Stimulated activated CD4-positive, alpha-beta T cell treated with anti-CD3 and anti-CD28 coated beads, TNF-alpha, amount 100 ng/mL, for 24 hours (primary cell): ENCODE measurements around the gene ADAMTSL1.

ENCODE experiments used
- DNase-seq, 3 experiments: peaks; one replicate each; pipeline ENCODE4 v3.0.0-alpha.2; 2020; ENCODE audit warnings: low read depth in 3 of 3

The ADAMTSL1 gene

GRCh38 chr9:18555105-18555883 lies 81.3 kb downstream of the ADAMTSL1 start:
- DNase-seq: no peak

- no peak for DNase-seq
These were observed 90.3 kb downstream of the ADAMTSL1 start for GRCh38 chr9:18564018-18564880.

DNA sequence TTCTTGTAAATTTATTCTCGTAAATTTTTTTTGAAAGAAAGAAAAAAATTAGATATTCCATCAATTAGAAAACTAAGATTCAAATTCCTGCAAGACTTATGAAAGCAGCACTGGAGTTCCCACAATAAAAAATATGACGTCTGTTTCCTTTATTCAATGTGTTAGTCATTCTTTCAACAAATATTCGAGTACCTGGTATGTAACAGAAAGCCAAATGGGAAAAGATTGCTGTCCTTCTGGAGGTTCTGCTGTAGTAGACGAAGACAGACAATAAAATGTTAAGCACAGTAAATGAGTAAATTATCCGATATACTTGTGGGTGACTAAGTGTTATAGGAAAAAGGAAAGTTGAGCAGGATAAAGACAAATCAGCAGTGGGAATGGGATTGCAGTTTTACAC lies 92.2 kb downstream of the ADAMTSL1 start:
- no peak for DNase-seq

DNA sequence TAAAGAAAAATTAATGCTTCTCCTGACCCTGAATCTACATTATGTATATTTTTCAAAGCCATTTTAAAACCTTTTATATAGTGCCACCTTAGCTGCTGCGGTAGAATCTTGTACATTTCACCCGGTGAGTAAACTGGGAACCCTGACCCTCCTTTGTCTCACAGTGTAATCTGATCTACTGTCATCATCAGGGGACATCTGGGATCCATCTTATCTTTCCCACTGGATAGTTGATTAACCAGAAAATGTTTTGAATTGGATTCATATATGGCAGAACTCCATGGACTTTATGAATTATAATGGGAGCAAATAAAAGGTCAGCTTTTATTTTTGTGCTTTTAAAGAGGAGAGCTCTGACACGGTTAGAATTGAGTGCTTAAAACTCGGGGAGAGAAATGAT lies 95.0 kb downstream of the ADAMTSL1 start:
- DNase-seq: no peak

DNA sequence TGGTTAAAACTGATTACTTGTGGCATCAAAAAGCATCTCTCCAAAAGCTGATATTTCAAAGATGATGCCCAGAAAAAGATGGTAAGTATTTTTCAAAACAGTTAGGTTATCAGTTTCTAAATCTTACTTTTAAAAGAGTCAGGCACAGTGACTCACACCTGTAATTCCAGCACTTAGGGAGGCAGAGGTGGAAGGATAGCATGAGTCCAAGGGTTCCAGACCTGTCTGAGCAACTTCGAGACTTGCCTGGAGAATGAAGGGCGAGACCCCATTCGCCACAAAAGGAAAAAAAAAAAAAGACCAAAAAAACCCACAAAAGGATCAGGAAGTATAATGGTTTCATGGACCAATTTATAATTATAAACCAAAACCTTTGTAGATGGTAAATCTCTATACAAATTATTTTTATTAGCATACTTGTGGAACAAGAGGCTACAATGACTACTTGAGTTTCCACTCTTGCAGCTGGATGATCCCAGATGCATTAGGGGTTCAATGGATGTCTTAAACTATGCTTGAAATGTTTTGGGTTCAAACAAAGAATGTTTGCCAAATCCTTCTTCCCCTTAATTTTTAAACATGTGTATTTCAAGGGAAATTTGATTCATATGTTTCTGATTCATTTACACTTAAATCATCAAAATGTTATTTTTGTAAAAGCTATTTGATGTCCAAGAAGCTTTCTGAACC lies 96.1 kb downstream of the ADAMTSL1 start:
- DNase-seq: no peak

DNA sequence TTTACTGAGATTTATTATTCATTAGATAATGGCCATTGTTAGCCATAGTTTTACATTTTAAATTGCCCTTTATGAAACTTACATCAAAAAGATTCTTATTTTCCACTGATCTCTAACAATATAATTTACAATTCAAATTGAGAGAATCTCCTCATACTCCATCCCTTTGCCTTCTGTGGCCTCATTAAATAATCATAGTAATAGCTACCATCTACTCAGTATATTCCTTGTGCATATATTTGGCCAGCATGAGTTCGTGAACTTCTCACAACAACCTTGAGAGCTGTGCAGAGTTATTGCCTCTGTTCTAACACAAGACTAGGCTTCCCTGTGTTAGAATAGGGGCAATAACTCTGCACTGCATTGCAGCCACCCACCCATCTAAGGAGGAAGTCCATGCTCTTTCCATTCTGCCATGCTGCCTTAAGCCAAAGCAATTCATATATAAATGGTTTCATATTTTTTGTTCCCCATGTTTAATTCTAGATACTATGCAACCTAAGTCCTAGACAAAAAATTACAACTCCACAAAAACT lies 99.1 kb downstream of the ADAMTSL1 start:
- no peak for DNase-seq

GRCh38 chr9:18575686-18576085 lies 101.7 kb downstream of the ADAMTSL1 start:
- DNase-seq: no peak

DNA sequence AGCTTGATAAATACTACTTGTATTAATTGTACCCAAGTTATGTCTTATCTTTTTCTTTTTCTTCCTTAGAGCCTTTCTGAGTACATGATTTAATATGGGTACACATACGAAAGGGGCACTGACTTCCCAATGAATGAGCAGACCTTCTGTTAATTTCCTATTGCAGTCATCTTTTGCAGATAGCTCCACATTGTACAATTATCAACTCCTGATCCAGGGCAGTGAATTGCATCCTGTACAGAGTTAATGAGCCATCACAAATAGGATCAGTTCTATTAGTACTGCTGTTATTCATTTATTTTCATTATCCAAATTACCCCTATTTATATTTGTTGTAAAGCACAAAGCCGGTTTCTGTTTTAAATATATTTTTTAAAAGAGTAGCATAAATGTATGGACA lies 105.6 kb downstream of the ADAMTSL1 start:
- DNase-seq: no peak

DNA sequence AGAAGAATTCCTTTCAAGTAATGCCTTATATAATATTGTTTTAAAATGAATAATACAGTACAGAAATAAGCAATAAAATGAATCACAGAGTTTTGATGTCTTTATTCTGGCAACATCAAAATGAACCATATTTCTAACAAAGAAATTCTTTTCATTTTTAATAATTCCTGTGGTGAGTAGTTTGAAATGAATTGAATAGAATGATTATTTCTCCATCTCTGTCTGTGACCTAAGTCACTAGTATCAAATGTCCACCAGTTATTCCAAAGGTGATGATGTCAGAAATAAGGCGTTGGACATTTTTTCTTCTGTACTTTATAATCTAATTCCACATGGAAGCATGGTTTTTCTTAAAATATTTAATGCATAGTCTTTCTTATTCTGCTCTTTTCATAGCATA lies 106.2 kb downstream of the ADAMTSL1 start:
- no peak for DNase-seq

DNA sequence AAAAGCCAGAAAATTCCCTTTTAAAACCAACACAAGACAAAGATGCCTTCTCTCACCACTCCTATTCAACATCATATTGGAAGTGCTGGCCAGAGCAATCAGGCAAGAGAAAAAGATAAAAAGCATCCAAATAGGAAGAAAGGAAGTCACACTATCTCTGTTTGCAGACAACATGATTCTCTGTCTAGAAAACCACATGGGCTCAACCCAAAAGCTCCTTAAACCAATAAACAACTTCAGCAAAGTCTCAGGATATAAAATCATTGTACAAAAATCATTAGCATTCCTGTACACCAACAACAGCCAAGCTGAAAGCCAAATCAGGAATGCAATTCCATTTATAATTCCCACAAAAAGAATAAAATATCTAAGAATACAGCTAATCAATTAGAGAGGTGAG lies 112.0 kb downstream of the ADAMTSL1 start:
- no peak for DNase-seq

- DNase-seq: no peak
These were observed 114.0 kb downstream of the ADAMTSL1 start for GRCh38 chr9:18588002-18588401.

DNA sequence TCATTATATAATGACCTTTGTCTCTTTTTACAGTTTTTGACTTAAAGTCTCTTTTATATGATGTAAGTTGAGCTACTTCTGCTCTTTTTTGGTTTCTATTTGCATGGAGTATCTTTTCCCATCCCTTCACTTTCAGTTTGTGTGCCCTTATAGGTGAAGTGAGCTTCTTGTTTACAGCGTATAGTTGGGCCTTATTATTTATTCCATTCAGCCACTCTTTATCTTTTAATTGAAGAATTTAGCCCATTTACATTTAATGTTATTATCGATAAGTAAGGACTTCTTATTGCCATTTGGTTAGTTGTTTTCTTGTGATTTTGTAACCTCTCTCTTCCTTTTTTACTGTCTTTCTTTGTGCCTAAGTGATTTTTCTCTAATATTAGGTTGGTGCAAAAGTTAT lies 117.3 kb downstream of the ADAMTSL1 start:
- no peak for DNase-seq

DNA sequence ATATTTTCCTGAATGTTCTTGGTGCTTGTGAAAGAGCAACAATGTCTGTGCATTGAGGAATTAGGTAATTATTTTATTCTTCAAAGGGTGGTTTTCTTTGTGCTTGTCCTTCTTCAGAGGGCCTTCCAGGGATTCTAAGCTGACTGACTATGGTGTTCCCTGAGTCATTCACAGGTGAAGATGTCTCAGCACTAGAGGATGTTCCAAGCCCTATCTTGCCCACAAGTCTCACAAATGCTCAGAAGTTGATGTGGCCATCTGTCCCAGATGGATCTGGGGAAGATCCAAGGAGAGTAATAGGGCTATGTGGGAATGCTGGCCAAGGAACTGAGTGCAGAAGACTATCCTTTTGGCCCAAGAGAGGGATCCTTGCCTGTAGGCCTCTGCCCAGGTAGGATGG lies 120.9 kb downstream of the ADAMTSL1 start:
- DNase-seq: no peak

DNA sequence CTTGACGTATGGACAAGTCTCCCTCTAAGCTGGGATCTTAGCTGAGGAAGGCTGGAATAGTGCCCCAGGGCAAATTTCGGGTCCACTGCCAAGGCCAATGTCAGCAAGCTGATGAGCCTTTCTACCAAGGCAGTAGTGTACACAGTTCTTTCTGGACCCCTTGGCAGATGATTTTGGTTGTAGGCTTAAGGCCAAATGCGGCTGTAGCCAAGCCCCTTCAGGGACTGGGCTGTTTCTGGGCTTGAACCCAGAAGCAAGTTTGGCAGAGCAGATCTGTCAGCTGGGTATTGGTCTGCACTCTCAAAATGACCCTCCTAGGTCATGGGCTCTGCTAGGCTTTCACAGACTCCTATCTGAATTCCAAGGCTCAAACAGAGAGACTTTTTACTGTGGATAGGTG lies 121.6 kb downstream of the ADAMTSL1 start:
- DNase-seq: no peak

GRCh38 chr9:18596920-18597319 lies 123.0 kb downstream of the ADAMTSL1 start:
- DNase-seq: no peak

DNA sequence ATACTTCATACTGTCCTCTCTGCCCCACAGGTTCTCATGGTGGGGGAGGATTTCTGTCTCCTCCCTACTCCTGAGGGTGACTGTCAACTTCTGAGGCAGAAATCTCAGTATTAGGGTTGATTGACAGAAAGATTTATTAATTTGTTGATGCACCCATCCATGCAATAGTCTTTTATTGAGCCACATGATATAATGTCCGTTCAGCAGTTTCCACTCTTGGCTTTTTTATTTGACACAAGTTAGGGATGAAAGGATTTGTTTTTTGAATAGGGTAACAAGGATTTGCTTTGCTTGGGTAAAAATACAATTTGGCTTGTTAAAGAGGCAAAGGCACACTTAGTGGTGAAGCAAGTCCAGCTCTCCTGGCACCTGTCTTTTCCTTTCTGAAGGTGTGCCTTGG lies 125.0 kb downstream of the ADAMTSL1 start:
- DNase-seq: no peak

- DNase-seq: no peak
These were observed 127.1 kb downstream of the ADAMTSL1 start for GRCh38 chr9:18601026-18601425.

- no peak for DNase-seq
These were observed 128.0 kb downstream of the ADAMTSL1 start for GRCh38 chr9:18601956-18602355.

- no peak for DNase-seq
These were observed 131.1 kb downstream of the ADAMTSL1 start for GRCh38 chr9:18604767-18605730.

DNA sequence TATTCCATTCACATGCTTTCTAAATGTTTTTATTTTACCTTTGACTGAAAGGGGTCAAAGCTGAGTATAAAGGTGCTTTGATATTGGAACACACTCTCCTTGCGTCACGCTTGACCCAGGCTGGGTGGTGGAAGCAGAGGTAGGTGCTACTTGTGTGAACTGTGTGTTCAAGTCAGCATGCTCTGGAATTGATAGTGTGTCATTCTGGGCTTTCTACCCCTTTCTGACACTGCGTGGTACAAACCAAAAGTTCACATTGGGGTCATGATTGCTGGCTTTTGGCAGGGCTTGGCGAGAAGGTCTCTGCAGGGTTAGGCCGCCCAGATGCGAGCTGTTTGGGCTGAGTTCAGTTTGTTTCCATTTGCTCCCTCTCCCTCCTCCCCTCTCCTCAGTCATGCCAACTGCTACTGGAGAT lies 131.8 kb downstream of the ADAMTSL1 start:
- DNase-seq: no peak

DNA sequence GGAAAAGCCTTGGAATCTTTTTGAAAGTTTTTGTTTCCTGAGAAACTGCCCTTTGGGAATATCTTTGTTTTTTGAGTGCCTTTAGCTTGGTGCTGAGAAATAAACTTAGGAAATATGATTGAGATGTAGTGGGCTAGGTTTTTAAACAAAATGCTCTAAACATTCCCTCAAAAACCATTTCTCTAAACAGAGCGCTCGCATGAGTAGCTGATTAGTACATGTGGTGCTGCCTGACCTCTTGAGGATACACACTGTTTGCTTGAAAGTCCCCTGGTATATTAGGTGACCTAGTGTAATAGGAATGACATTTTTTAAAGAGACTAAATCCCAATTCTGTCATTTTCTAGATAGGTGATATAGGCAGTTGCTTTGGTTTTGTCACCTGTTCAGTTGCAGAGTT lies 132.3 kb downstream of the ADAMTSL1 start:
- no peak for DNase-seq
